ENCODE data around the gene NECAB3. TPM values are rescaled to one million over a fixed set of nuclear protein-coding genes. Genes with fewer than 3 reads are reported as not detected.

NECAB3 gene
- total RNA-seq, 3 donors from 2014 or later (not counting 1 experiment from before 2014, with no cell fraction given): 9.7 to 18.1 (median 13.4) TPM

GRCh38 chr20:33685328-33686099 is 11.3 kb upstream of the NECAB3 start:
- peaks cover 31% of the 10 kb centered on the region for H3K4me1 ChIP-seq (ENCODE audit: control insufficient read depth, insufficient read depth, low read length)
- H3K36me3 ChIP-seq (ENCODE audit: control insufficient read depth, insufficient read depth, low read length): no peaks in the 10 kb centered on the region
- H3K27ac Mint-ChIP-seq: peak overlapping the region in 1 of 2 donors; percentile 65
- intact Hi-C loops (cut with micrococcal nuclease): loop anchor here (1.0 to 2.0 kb wide), 2 partner anchors 19 to 35 kb away; partner anchors contain the start of genes ACTL10 and PXMP4
- under 1% methylated on average over 53 of the region's 53 CpGs for WGBS (ENCODE audit: insufficient coverage)
- H3K27me3 Mint-ChIP-seq (ENCODE audit: low read depth in 2 of 2): no peaks in the 10 kb centered on the region
- H3K9me3 Mint-ChIP-seq: no peaks in the 10 kb centered on the region
- H3K4me3 Mint-ChIP-seq: peak overlapping the region; percentile 63
- TF ChIP-seq, protein P1, sequence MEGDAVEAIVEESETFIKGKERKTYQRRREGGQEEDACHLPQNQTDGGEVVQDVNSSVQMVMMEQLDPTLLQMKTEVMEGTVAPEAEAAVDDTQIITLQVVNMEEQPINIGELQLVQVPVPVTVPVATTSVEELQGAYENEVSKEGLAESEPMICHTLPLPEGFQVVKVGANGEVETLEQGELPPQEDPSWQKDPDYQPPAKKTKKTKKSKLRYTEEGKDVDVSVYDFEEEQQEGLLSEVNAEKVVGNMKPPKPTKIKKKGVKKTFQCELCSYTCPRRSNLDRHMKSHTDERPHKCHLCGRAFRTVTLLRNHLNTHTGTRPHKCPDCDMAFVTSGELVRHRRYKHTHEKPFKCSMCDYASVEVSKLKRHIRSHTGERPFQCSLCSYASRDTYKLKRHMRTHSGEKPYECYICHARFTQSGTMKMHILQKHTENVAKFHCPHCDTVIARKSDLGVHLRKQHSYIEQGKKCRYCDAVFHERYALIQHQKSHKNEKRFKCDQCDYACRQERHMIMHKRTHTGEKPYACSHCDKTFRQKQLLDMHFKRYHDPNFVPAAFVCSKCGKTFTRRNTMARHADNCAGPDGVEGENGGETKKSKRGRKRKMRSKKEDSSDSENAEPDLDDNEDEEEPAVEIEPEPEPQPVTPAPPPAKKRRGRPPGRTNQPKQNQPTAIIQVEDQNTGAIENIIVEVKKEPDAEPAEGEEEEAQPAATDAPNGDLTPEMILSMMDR (IDR thresholded peaks at IDR 0.05): no peak
- DNase-seq (peak in 1 of 2 donors; percentile 60), ATAC-seq (peak in 1 of 3 donors; percentile 36)
- no peaks in the 10 kb centered on the region for H3K27me3 ChIP-seq (ENCODE audit: control insufficient read depth, insufficient read depth, low read length)
- H3K36me3 Mint-ChIP-seq: no peaks in the 10 kb centered on the region
- peaks cover 19 to 24% of the 10 kb centered on the region in 2 donors for H3K4me1 Mint-ChIP-seq
- peak overlapping the region; percentile 8 for H3K4me3 ChIP-seq (ENCODE audit: low read length)
- no peaks in the 10 kb centered on the region for H3K9me3 ChIP-seq (ENCODE audit: control insufficient read depth, insufficient read depth, low read length)
- H3K27ac ChIP-seq (ENCODE audit: low read length): no peak overlapping the region

DNA sequence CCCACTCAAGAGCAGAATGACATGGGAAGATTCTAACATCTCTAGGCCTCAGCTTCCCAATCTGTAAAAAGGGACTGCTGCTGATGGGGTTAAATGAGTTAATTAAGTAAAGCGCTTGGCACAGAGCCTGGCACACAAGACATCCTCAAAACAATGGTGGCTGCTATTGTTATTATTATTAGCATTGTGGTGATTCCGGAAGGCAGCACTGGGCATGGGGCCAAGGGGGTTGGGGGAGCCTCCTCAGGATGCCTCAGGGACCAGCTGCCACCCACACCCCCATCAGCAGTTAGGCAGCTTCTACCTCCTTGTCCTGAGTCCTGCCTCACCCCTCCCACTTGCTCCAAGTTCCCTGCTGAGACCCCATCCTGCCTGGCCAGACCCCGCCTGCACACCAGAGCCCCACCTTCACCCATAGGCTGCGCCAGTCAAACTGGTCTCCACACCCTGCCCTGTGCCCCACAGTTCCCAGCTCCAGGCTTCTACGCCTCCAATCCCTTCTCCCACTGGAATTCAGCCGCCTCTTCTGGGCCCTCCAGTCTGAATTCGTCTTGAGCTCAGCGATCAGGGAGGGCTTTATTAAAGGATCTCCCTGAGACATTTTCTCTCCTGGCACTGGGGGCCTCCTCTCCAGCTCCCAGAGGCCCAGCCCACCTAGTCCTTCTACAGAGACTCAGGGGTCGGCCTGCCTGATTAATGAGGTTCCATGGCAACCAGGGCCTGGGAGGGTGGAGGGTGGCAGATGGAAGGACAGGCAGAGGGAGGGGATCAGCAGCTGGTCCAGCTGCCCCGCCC is 10.5 kb upstream of the NECAB3 start:
- intact Hi-C loops (cut with micrococcal nuclease): no loop called here
- H3K4me3 Mint-ChIP-seq: peak overlapping the region; percentile 35
- DNase-seq (peak in 1 of 2 donors; percentile 3), ATAC-seq (no peak)
- Histone ChIP-seq H3K27ac (ENCODE audit: low read length) (no peak overlapping the region), H3K27me3 (ENCODE audit: control insufficient read depth, insufficient read depth, low read length) (no peaks in the 10 kb centered on the region), H3K4me1 (ENCODE audit: control insufficient read depth, insufficient read depth, low read length) (peaks cover 32% of the 10 kb centered on the region), H3K36me3 (ENCODE audit: control insufficient read depth, insufficient read depth, low read length) (no peaks in the 10 kb centered on the region), H3K9me3 (ENCODE audit: control insufficient read depth, insufficient read depth, low read length) (no peaks in the 10 kb centered on the region), H3K4me3 (ENCODE audit: low read length) (no peak overlapping the region)
- no peaks in the 10 kb centered on the region for H3K27me3 Mint-ChIP-seq (ENCODE audit: low read depth in 2 of 2)
- H3K36me3 Mint-ChIP-seq: no peaks in the 10 kb centered on the region
- WGBS (ENCODE audit: insufficient coverage): 72% methylated on average over 10 of the region's 10 CpGs
- peaks cover 13 to 20% of the 10 kb centered on the region in 2 donors for H3K4me1 Mint-ChIP-seq
- TF ChIP-seq, protein P1 (IDR thresholded peaks at IDR 0.05): no peak
- no peaks in the 10 kb centered on the region for H3K9me3 Mint-ChIP-seq
- peak overlapping the region in 1 of 2 donors; percentile 65 for H3K27ac Mint-ChIP-seq

DNA sequence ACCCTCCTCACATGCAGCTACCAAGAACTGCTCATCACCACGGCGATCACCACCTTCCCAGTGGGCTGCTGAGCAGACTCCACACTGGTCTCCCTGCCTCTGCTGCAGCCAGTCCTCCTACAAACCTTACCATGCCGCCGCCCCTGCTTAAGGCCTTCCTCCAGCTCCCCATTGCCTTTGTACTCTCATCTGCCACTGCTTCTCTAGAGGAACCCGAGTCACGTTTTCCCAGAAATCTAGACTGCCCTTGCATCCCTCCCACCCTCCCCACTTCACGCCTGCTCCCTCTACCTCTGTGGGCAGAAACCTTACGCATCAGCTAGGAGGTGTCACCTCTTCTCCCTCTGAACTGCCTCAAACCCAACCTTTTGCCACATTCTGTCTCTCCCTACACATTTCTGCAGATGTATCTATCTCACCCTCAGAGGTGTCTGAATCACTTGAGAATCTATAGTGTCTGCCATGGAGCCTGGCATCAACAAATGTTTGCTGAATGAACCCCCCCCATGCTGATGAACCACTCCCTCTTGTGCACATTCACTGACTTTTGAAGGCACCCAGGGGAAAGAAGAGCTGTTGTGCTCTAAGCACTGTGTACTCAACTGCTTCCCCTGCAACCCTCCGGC is 7.6 kb upstream of the NECAB3 start:
- Mint-ChIP-seq H3K9me3 (no peaks in the 10 kb centered on the region), H3K4me3 (no peak overlapping the region), H3K4me1 (peaks cover 5 to 19% of the 10 kb centered on the region in 2 donors), H3K27ac (no peak overlapping the region), H3K36me3 (no peaks in the 10 kb centered on the region), H3K27me3 (ENCODE audit: low read depth in 2 of 2) (no peaks in the 10 kb centered on the region)
- no peak overlapping the region for H3K27ac ChIP-seq (ENCODE audit: low read length)
- H3K4me3 ChIP-seq (ENCODE audit: low read length): no peak overlapping the region
- no peaks in the 10 kb centered on the region for H3K36me3 ChIP-seq (ENCODE audit: control insufficient read depth, insufficient read depth, low read length)
- DNase-seq (no peak), ATAC-seq (no peak)
- H3K27me3 ChIP-seq (ENCODE audit: control insufficient read depth, insufficient read depth, low read length): no peaks in the 10 kb centered on the region
- no peaks in the 10 kb centered on the region for H3K9me3 ChIP-seq (ENCODE audit: control insufficient read depth, insufficient read depth, low read length)
- 81% methylated on average over 9 of the region's 9 CpGs for WGBS (ENCODE audit: insufficient coverage)
- TF ChIP-seq, protein P1 (IDR thresholded peaks at IDR 0.05): no peak
- intact Hi-C loops (cut with micrococcal nuclease): no loop called here
- peaks cover 33% of the 10 kb centered on the region for H3K4me1 ChIP-seq (ENCODE audit: control insufficient read depth, insufficient read depth, low read length)
